HL-60 (cell line): Measurements from ENCODE around the gene LIMCH1.

Experiments
- POLR2AphosphoS5 ChIP-seq: IDR thresholded peaks from 2 replicates; pipeline ENCODE4 v1.6.1; 2012; ENCODE audit warnings: low read depth
- TF ChIP-seq, protein P1 (sequence below): IDR thresholded peaks from one replicate; pipeline ENCODE4 v1.5.1; 2011; ENCODE audit warnings: low read length, control low read depth, inconsistent platforms; ENCODE audit not compliant: insufficient read depth

DNA sequence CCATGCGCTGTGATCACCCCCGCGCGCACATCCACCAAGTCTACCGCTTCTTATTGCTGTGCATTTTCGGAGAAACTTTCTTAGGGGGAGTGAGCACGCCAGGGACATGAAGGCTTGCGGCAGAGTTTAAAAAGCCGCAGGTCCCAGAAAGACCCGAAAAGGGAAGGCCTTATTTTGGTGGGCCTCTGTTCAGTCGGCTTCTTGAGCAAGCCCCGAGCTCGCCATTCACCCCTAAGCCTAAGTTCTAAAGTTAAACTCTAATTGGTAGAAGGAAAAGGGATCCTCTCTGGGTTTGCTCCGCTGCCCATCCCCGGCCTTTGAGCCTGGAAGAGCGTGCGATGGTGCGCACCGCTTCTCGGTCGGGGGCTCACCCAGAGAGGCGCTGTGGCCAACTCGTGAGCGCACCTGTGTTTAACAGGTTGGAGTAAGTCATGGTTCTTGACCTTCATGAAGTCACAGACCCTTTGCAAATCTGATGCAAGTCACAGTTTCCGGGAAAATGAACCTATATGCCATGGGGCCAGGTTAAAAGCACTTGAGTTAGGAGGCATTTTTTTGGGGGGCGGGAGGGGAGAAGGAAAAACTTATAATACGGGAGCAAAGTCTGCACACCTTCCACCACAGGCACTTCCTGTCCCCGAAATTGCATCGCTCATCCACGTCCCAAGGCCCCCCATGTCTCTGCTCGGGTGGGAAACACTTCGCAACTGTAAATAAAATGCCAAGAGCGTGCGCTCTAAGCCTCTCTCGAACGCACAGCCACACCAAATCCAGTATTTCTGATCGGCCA lies 208.7 kb downstream of the LIMCH1 start:
- TF ChIP-seq, protein P1, sequence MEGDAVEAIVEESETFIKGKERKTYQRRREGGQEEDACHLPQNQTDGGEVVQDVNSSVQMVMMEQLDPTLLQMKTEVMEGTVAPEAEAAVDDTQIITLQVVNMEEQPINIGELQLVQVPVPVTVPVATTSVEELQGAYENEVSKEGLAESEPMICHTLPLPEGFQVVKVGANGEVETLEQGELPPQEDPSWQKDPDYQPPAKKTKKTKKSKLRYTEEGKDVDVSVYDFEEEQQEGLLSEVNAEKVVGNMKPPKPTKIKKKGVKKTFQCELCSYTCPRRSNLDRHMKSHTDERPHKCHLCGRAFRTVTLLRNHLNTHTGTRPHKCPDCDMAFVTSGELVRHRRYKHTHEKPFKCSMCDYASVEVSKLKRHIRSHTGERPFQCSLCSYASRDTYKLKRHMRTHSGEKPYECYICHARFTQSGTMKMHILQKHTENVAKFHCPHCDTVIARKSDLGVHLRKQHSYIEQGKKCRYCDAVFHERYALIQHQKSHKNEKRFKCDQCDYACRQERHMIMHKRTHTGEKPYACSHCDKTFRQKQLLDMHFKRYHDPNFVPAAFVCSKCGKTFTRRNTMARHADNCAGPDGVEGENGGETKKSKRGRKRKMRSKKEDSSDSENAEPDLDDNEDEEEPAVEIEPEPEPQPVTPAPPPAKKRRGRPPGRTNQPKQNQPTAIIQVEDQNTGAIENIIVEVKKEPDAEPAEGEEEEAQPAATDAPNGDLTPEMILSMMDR, result no peak
- TF ChIP-seq POLR2AphosphoS5, result no peak
